OCI-LY1 (cell line): ENCODE data around the gene WNT11.

Experiments
- H2AFZ ChIP-seq: fragments of 200-600 bp; sonication (generic), shearing (Covaris generic); 2 replicates; pipeline ENCODE4 v1.6.0; 2014; ENCODE audit warnings: antibody characterized with exemption, mild to moderate bottlenecking, low read length
- H3F3A ChIP-seq: fragments of 200-600 bp; sonication (generic), shearing (Covaris generic); 2 replicates; pipeline ENCODE4 v1.6.0; 2014; ENCODE audit warnings: mild to moderate bottlenecking, antibody characterized with exemption, low read length, moderate library complexity; ENCODE audit not compliant: insufficient read depth
- H3K27ac ChIP-seq: fragments of 200-600 bp; sonication (generic); 2 replicates; pipeline ENCODE4 v1.5.1; 2014; ENCODE audit warnings: low read length, mixed run types, mild to moderate bottlenecking, low read depth; ENCODE audit not compliant: poor library complexity, severe bottlenecking
- H3K27me3 ChIP-seq: fragments of 200-600 bp; sonication (generic); 2 replicates; pipeline ENCODE4 v1.6.0; 2014; ENCODE audit warnings: antibody characterized with exemption, mild to moderate bottlenecking, low read length, moderate library complexity; ENCODE audit not compliant: insufficient read depth
- H3K36me3 ChIP-seq: fragments of 200-600 bp; sonication (generic); 2 replicates; pipeline ENCODE4 v1.6.1; 2014; ENCODE audit warnings: mild to moderate bottlenecking, antibody characterized with exemption, low read length, moderate library complexity, mixed read lengths; ENCODE audit not compliant: insufficient read depth
- H3K4me1 ChIP-seq: fragments of 200-600 bp; sonication (generic); 2 replicates; pipeline ENCODE4 v1.5.1; 2014; ENCODE audit warnings: mild to moderate bottlenecking, low read length, moderate library complexity; ENCODE audit not compliant: insufficient read depth, severe bottlenecking
- H3K4me2 ChIP-seq: fragments of 200-600 bp; sonication (generic), shearing (Covaris generic); 2 replicates; pipeline ENCODE4 v1.6.1; 2014; ENCODE audit warnings: low read length
- H3K4me3 ChIP-seq: fragments of 200-600 bp; sonication (generic); 2 replicates; pipeline ENCODE4 v1.5.1; 2014; ENCODE audit warnings: low read length, low read depth, mild to moderate bottlenecking, mixed read lengths; ENCODE audit not compliant: poor library complexity, severe bottlenecking
- H3K79me2 ChIP-seq: fragments of 200-600 bp; shearing (Covaris generic); 2 replicates; pipeline ENCODE4 v1.6.1; 2016; ENCODE audit warnings: mixed run types, low read length, mixed read lengths; ENCODE audit not compliant: insufficient read depth
- H3K9ac ChIP-seq: fragments of 200-600 bp; sonication (generic), shearing (Covaris generic); 2 replicates; pipeline ENCODE4 v1.6.1; 2014; ENCODE audit warnings: mild to moderate bottlenecking, low read length, mixed read lengths
- H3K9me2 ChIP-seq: fragments of 200-600 bp; sonication (generic), shearing (Covaris generic); 2 replicates; pipeline ENCODE4 v1.6.1; 2014; ENCODE audit warnings: low read depth, mild to moderate bottlenecking, low read length, mixed read lengths
- H3K9me3 ChIP-seq: fragments of 200-600 bp; shearing (Covaris generic); 2 replicates; pipeline ENCODE4 v1.6.1; 2014; ENCODE audit warnings: low read length, mixed read lengths
- H4K20me1 ChIP-seq: fragments of 200-600 bp; sonication (generic), shearing (Covaris generic); 2 replicates; pipeline ENCODE4 v1.6.0; 2016; ENCODE audit warnings: mild to moderate bottlenecking, low read length; ENCODE audit not compliant: insufficient read depth
- EZH2 ChIP-seq: fragments of 200-600 bp; sonication (generic), shearing (Covaris generic); IDR thresholded peaks from 2 replicates; pipeline ENCODE4 v1.8.0; 2017; ENCODE audit warnings: borderline replicate concordance, mixed run types, mild to moderate bottlenecking, antibody characterized with exemption, low read length, moderate library complexity, mixed read lengths
- TF ChIP-seq, protein P1 (sequence below): fragments of 200-600 bp; sonication (generic), shearing (Covaris generic); IDR thresholded peaks from 2 replicates; pipeline ENCODE4 v1.5.1; 2017; ENCODE audit warnings: mild to moderate bottlenecking, antibody characterized with exemption, low read length, moderate library complexity, mixed read lengths

Gene WNT11

DNA sequence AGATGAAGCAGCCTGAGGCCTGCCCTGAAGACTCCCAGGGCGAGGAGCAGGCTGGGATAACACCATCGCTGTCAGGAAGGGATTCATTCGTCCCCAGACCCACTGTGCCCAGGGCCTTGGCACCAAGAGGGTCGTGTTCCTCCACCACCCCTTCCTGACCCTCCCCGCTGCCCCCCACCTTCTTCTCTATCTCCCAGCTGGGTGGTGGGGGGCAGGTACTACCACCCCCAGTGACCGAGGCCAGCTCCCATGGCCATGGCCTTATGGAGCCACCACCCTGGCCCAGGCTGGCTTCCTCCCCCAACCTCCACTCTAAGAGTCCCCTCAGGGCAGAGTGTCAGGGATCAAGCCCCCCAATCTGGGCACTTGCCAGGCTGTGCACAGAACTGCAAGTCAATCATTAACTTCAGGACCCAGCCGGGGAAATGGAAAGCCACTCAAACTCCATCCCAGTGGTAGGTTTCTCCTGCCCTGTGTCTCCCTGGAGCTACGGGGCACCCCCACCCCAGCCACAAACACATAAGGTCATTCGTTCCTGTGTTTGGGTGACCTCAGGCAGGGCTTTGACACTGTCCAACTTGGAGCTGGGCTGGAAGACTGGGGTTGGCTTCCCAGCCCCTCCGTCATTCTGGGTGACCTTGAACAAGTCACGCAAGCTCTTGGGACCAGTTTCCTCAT is 33.3 kb upstream of the WNT11 start:
- TF ChIP-seq, protein P1, sequence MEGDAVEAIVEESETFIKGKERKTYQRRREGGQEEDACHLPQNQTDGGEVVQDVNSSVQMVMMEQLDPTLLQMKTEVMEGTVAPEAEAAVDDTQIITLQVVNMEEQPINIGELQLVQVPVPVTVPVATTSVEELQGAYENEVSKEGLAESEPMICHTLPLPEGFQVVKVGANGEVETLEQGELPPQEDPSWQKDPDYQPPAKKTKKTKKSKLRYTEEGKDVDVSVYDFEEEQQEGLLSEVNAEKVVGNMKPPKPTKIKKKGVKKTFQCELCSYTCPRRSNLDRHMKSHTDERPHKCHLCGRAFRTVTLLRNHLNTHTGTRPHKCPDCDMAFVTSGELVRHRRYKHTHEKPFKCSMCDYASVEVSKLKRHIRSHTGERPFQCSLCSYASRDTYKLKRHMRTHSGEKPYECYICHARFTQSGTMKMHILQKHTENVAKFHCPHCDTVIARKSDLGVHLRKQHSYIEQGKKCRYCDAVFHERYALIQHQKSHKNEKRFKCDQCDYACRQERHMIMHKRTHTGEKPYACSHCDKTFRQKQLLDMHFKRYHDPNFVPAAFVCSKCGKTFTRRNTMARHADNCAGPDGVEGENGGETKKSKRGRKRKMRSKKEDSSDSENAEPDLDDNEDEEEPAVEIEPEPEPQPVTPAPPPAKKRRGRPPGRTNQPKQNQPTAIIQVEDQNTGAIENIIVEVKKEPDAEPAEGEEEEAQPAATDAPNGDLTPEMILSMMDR = no peak
- TF ChIP-seq EZH2 = no peak
- no peak overlapping the region for H3K4me3 ChIP-seq
- no peaks in the 10 kb centered on the region for H3K9me2 ChIP-seq
- no peaks in the 10 kb centered on the region for H3F3A ChIP-seq
- no peaks in the 10 kb centered on the region for H3K9me3 ChIP-seq
- no peaks in the 10 kb centered on the region for H3K27me3 ChIP-seq
- no peak overlapping the region for H3K9ac ChIP-seq
- no peaks in the 10 kb centered on the region for H4K20me1 ChIP-seq
- H3K27ac ChIP-seq = no peak overlapping the region
- H3K4me1 ChIP-seq = peaks cover 12% of the 10 kb centered on the region
- H2AFZ ChIP-seq = no peak overlapping the region
- H3K4me2 ChIP-seq = no peak overlapping the region
- H3K79me2 ChIP-seq = no peaks in the 10 kb centered on the region
- no peaks in the 10 kb centered on the region for H3K36me3 ChIP-seq

DNA sequence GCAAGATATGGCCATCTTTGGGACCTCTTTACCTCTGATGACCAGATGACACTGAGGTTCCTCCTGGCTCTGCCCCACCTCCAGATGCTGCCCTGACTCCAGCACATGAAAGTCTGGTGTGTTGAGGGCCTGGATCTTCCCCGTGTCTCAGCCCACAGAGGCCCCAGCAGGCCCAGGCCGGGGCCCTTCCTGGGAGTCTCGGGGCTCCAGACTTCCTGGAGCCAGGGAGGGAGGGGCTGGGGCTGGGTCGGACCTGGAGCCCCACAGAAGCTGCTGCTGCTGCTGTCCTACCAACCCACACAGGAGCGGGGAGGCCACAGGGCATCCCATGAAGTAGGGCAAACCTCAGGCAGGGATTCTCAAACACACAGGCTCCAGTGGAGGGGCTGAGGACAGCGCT is 32.2 kb upstream of the WNT11 start:
- Histone ChIP-seq H3K4me3 (no peak overlapping the region), H3K36me3 (no peaks in the 10 kb centered on the region), H3K9me2 (no peaks in the 10 kb centered on the region), H3F3A (no peaks in the 10 kb centered on the region), H3K27ac (no peak overlapping the region), H3K9me3 (no peaks in the 10 kb centered on the region), H3K4me2 (no peak overlapping the region), H3K79me2 (no peaks in the 10 kb centered on the region), H3K27me3 (no peaks in the 10 kb centered on the region), H3K4me1 (peaks cover 18% of the 10 kb centered on the region), H3K9ac (no peak overlapping the region), H4K20me1 (no peaks in the 10 kb centered on the region), H2AFZ (no peak overlapping the region)
- TF ChIP-seq, protein P1 = no peak
- no peak for TF ChIP-seq EZH2

DNA sequence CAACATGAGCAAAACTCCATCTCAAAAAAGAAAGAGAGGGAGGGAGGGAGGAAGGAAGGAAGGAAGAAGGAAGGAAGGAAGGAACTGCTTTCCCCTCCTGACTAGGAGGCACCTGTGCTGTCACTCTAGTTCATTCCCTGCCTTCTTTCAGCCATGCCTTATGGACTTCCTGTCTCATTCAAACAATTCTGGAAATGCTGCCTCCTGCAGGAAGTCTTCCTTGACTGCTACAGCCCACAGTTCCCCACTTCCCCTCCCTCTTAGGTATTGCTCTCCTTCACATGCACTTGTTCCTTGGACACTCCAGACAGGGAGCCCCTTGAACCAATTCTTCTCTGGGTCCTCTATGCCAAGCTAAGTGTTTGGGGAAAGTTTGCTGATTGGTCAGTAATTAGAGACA is 31.6 kb upstream of the WNT11 start:
- TF ChIP-seq, protein P1 = no peak
- TF ChIP-seq EZH2 = no peak

More for the DNA sequence above, 31.6 kb upstream of the WNT11 start:
- H3K27ac ChIP-seq = no peak overlapping the region
- H3K9ac ChIP-seq = no peak overlapping the region
- no peak overlapping the region for H3K4me3 ChIP-seq
- H3F3A ChIP-seq = no peaks in the 10 kb centered on the region
- H3K4me2 ChIP-seq = no peak overlapping the region
- no peak overlapping the region for H2AFZ ChIP-seq
- no peaks in the 10 kb centered on the region for H3K27me3 ChIP-seq
- H3K36me3 ChIP-seq = no peaks in the 10 kb centered on the region
- H3K4me1 ChIP-seq = peaks cover 18% of the 10 kb centered on the region
- no peaks in the 10 kb centered on the region for H3K9me2 ChIP-seq
- H3K9me3 ChIP-seq = no peaks in the 10 kb centered on the region
- no peaks in the 10 kb centered on the region for H3K79me2 ChIP-seq
- H4K20me1 ChIP-seq = no peaks in the 10 kb centered on the region
